HAP-1 (cell line): ENCODE measurements around the gene SLC17A1.

ENCODE experiments used
- DNase-seq, 2 experiments: peaks; one replicate each; pipeline ENCODE4 v3.0.0-alpha.2; 2016 to 2020; ENCODE audit warnings: low spot score in 2 of 2
- H3K27me3 ChIP-seq: fragments of 250-450 bp; sonication (Bioruptor Pico); 2 replicates; pipeline ENCODE4 v1.5.1; 2020; ENCODE audit warnings: low read depth, mild to moderate bottlenecking, moderate library complexity
- H3K36me3 ChIP-seq: fragments of 250-450 bp; sonication (Bioruptor Pico); replicated peaks from 2 replicates; pipeline ENCODE4 v1.5.1; 2020; ENCODE audit warnings: mild to moderate bottlenecking
- H3K4me1 ChIP-seq: fragments of 250-450 bp; sonication (Bioruptor Pico); 2 replicates; pipeline ENCODE4 v1.5.1; 2020; ENCODE audit warnings: mild to moderate bottlenecking
- H3K4me3 ChIP-seq: fragments of 250-450 bp; sonication (Bioruptor Pico); 2 replicates; pipeline ENCODE4 v1.5.1; 2020; ENCODE audit warnings: mild to moderate bottlenecking, moderate library complexity
- H3K9me3 ChIP-seq: fragments of 250-450 bp; sonication (Bioruptor Pico); 2 replicates; pipeline ENCODE4 v1.5.1; 2020; ENCODE audit warnings: mild to moderate bottlenecking, moderate library complexity
- in situ Hi-C: fragments of 300-500 bp; cut with MboI; formaldehyde crosslinking; loops from 3 replicates; pipeline ENCODE4 v1.14.3; 2020; ENCODE audit warnings: low sequenced_read_pairs, inconsistent platforms, mixed read lengths

Gene SLC17A1

DNA sequence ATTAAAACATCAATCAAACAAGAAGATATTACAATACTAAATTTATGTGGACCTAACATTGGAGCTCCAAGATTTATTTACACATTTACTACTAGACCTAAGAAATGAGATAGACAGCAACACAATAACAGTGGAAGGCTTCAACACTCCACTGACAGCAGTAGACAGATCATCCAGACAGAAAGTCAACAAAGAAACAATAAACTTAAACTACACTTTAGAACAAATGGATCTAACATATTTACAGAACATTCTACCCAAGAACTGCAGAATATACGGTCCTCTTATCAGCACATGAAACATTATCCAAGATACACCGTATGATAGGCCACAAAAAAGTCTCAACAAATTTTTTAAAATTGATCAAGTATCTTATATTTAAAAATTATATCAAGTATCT lies 27.0 kb downstream of the SLC17A1 start:
- no peaks in the 10 kb centered on the region for H3K36me3 ChIP-seq
- in situ Hi-C loops, result no loop called here
- no peak overlapping the region for H3K4me3 ChIP-seq

DNA sequence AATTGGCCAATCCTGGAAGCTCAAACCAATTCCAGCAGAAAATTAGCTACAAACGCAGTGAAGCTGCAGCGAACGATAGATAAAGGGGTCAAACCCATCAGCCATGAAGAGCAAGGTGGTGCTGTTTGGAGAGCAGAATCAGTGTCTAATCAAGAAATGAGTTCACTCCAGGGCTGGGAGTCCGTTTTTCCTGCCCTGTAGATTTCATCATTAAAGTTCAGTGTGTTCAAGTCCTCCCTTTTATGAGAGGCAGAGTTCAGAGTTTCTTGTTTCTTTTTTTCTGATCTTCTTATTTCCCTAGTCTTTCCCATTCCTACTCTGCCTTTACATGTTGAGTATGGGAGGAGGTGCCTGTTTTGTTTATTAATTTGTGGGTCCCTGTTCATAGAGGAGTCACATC lies 30.4 kb downstream of the SLC17A1 start:
- Histone ChIP-seq H3K27me3 (no peaks in the 10 kb centered on the region; the same call in 1 of the 2 replicates), H3K9me3 (no peaks in the 10 kb centered on the region), H3K36me3 (no peaks in the 10 kb centered on the region), H3K4me3 (no peak overlapping the region), H3K4me1 (no peaks in the 10 kb centered on the region)
- in situ Hi-C loops, result no loop called here
- no peak for DNase-seq

More for the DNA sequence above, 27.0 kb downstream of the SLC17A1 start:
- DNase-seq, result no peak
- no peaks in the 10 kb centered on the region; the same call in 1 of the 2 replicates for H3K27me3 ChIP-seq
- no peaks in the 10 kb centered on the region for H3K4me1 ChIP-seq
- H3K9me3 ChIP-seq, result no peaks in the 10 kb centered on the region

DNA sequence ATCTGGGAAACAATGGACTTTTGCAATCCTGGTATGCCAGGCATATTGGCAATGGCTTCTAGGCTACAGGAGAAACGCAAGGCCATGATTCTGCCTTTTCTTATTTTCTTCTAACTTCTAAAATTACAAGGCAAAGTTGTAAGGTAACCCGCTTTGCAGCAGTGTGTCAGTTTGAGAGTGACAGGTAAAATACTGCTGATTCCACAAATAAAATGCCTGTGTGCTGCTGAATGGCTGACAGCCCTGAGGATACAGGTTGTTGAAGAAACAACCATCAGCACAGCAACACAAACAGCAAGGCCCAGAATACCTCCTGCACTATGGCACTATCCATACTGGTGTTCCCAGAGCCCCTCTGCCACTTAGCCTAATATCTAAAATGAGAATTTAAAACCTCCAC lies 37.1 kb downstream of the SLC17A1 start:
- no peak for DNase-seq
- in situ Hi-C loops, result no loop called here
- no peaks in the 10 kb centered on the region for H3K4me1 ChIP-seq
- no peaks in the 10 kb centered on the region for H3K9me3 ChIP-seq
- H3K4me3 ChIP-seq, result no peak overlapping the region
- no peaks in the 10 kb centered on the region for H3K36me3 ChIP-seq
- 0 out of 2 replicates have a peak, but pooled peaks cover under 1% of the 10 kb centered on the region for H3K27me3 ChIP-seq

DNA sequence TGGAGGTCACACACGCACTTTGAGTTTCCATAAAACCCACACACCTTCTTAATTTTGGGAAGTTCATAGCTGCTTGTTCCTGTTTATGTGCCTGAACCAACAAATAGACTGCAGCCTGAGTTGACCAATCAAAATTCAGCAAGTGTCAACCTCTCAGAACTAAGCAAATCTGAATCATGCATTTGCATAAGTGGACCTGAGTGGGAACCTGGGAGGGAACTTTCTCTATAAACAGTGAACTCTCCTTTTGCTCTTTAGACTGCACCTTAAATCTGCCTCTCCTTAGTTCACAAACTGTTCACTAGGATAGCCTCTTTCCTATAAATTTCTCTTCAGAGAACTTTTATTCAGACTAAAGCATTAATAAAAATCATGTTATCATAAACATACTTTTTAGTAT lies 37.9 kb downstream of the SLC17A1 start:
- Histone ChIP-seq H3K4me3 (no peak overlapping the region), H3K9me3 (no peaks in the 10 kb centered on the region), H3K36me3 (no peaks in the 10 kb centered on the region), H3K27me3 (0 out of 2 replicates have a peak, but pooled peaks cover 2% of the 10 kb centered on the region), H3K4me1 (no peaks in the 10 kb centered on the region)
- no peak for DNase-seq
- in situ Hi-C loops, result no loop called here

DNA sequence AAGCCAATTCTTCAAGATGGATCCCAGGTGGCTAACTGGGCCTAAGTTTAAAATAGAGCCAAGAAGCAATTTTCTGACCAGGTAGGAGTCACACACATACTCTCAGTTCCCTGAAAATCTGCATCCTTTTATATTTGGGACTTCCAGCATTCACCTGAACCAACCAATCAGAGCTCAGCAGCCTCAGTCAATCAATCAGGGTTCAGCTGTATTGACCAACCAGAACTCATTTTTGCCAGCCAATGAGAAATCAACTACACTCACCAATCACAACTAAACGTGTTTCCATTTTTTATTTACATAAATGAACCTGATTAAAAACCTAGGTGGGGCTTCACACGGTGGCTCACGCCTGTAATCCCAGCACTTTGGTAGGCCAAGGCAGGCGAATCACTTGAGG lies 39.8 kb downstream of the SLC17A1 start:
- in situ Hi-C loops, result no loop called here
- no peak overlapping the region for H3K4me3 ChIP-seq
- 0 out of 2 replicates have a peak, but pooled peaks cover 2% of the 10 kb centered on the region for H3K27me3 ChIP-seq
- DNase-seq, result no peak
- no peaks in the 10 kb centered on the region for H3K36me3 ChIP-seq
- H3K4me1 ChIP-seq, result no peaks in the 10 kb centered on the region
- no peaks in the 10 kb centered on the region for H3K9me3 ChIP-seq

DNA sequence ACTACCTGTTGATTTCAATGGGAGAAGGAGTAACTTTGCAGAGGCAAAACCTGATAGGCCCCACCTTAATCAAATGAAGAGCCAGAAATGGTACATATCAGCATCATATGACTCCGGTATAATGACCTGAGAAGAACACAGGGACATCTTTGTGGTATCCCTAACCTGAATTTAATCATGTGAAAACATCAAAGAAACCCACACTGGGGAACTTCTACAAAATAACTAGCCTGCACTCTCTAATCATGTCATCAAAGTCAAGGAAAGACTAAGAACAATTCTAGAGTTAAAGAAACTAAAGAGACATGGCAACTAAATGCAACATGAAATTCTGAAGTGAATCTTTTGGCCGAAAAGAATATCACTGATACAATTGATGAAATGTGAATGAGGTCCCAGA lies 42.4 kb downstream of the SLC17A1 start:
- Histone ChIP-seq H3K27me3 (0 out of 2 replicates have a peak, but pooled peaks cover 2% of the 10 kb centered on the region), H3K4me3 (no peak overlapping the region), H3K9me3 (no peaks in the 10 kb centered on the region), H3K36me3 (no peaks in the 10 kb centered on the region), H3K4me1 (no peaks in the 10 kb centered on the region)
- no peak for DNase-seq
- in situ Hi-C loops, result no loop called here

DNA sequence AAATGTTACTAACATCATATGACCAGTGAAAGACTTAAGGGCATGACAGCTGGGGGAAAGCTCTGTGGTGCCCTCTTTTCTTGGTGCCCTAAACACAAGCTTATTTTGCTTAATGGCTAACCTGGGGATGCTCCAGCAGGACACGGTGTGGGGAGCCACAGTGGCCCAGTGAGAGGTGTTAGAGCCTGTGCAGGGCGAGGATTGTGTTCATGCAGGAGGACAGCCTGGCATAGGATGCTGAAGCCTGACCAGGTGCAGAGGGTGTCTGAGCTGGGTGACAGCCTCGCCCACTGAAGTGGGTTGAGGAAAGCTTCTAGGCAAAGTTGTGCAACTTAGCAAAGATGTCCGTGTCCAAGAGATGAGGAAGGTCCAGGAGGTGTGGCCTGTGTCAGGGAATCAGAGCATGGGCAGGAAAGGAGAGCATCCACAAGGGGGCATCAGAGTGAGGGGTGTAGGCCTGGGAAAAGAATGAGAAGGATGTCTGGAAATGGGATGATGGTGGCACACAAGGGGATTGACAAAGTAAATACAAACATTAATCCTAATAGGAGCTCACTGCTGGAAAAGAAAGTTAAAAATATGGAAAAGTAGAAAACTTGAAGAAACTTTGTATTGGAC lies 43.4 kb downstream of the SLC17A1 start:
- DNase-seq, result peak; percentile 39 to 78

DNA sequence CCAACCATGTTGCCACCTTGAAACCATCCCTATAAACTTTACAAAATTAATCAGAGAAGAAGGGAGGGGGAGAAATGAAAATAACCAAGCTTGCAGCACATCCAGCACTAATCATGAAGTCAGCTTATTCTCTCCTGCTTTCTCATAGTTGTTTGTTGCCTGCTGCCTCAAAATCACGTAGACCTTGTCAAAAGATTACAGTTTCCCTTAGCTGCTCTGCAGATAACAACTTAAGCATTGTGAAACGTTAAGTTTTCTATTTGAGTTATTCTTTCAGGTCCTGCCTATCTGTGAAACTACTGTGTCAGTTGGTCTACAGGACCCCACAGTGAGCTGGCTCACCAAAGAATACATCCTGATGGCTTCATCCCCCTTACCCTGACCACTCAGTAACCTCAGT lies 44.4 kb downstream of the SLC17A1 start:
- 0 out of 2 replicates have a peak, but pooled peaks cover 2% of the 10 kb centered on the region for H3K27me3 ChIP-seq
- H3K4me3 ChIP-seq, result no peak overlapping the region
- in situ Hi-C loops, result no loop called here
- no peaks in the 10 kb centered on the region for H3K36me3 ChIP-seq
- no peaks in the 10 kb centered on the region for H3K9me3 ChIP-seq
- H3K4me1 ChIP-seq, result no peaks in the 10 kb centered on the region
- DNase-seq, result no peak

More for the DNA sequence above, 43.4 kb downstream of the SLC17A1 start:
- Histone ChIP-seq H3K27me3 (0 out of 2 replicates have a peak, but pooled peaks cover 2% of the 10 kb centered on the region), H3K36me3 (no peaks in the 10 kb centered on the region), H3K9me3 (no peaks in the 10 kb centered on the region), H3K4me1 (no peaks in the 10 kb centered on the region), H3K4me3 (no peak overlapping the region)
- in situ Hi-C loops, result no loop called here

DNA sequence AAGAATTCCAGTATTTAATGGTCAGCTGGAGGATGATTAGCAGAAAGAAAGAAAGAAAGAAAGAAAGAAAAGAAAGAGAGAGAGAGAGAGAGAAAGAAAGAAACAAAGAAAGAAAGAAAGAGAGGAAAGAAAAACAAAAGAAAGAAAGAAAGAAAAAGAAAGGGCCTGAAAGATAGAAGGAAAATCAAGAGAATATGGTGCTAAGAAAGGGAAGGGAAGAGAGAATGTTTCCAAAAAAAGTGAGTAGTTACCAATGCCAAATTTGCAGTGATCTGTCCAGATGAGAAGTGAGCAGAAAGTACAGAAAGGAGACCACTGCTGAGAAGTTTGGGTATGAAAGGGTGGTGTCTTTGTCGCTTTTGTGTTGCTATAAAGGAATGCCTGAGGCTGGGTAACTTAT lies 50.7 kb downstream of the SLC17A1 start:
- Histone ChIP-seq H3K27me3 (no peaks in the 10 kb centered on the region), H3K36me3 (no peaks in the 10 kb centered on the region), H3K9me3 (peaks cover 3% of the 10 kb centered on the region; the same call in 1 of the 2 replicates), H3K4me3 (no peak overlapping the region), H3K4me1 (no peaks in the 10 kb centered on the region)
- in situ Hi-C loops, result no loop called here
- DNase-seq, result no peak

DNA sequence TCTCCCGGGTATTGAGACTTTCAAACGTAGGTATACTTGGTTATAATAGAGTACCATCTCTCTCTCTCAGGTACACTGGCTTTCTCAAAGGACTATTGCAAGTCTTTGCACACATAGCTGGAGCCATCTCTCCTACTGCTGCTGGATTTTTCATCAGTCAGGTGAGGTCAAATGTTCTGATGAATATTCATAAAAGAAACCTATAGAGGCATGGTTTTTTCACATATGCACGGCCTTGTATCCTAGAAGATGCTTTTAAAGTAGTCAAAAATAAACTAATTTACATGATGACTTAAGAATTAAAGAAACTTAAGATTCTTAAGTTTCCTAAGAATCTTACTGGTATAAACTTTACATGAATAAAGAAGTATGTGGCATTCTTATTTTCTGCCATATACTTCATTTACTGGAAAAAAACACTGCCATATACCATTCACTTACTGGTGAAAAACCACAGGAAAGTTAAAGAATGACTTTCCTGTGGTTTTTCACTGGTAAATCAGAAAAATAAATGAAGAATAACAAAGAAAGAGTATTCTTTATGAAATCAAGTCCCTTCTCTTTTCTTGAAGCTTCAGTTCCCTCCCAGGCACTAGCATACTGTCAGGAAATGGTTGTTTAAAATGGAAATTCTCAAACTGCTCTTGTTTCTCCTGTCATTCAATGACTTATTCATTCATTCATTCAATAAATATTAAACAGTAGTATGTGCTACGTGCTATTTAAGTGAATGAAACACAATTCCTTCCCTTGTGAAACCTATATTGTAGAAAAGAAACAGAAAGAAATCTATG lies 53.8 kb downstream of the SLC17A1 start:
- in situ Hi-C loops, result no loop called here
- H3K27me3 ChIP-seq, result no peaks in the 10 kb centered on the region
- no peak for DNase-seq

DNA sequence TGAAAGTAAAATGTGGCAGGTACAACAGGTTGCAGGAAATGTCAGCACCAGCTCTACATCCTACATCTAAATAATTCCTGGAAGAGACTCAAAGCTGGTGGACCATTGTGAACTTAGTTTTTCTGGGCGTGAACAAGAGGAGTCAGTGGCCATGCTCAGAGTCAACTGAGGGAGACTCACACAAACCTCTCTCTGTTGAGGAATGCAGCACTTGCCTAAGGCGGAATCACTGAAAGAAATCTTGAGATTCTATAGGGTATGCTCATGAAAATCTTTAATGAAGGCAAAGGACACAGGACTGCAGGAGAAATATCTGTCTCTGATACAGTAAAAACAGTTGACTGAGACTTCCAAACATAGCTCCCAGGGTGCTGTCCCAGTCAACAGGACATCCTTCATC lies 54.8 kb downstream of the SLC17A1 start:
- H3K9me3 ChIP-seq, result peaks cover 3% of the 10 kb centered on the region; the same call in 1 of the 2 replicates
- no peaks in the 10 kb centered on the region for H3K4me1 ChIP-seq
- no peaks in the 10 kb centered on the region for H3K36me3 ChIP-seq
- H3K27me3 ChIP-seq, result no peaks in the 10 kb centered on the region
- no peak for DNase-seq
- in situ Hi-C loops, result no loop called here
- H3K4me3 ChIP-seq, result no peak overlapping the region

More for the DNA sequence above, 53.8 kb downstream of the SLC17A1 start:
- H3K4me1 ChIP-seq, result no peaks in the 10 kb centered on the region
- H3K36me3 ChIP-seq, result no peaks in the 10 kb centered on the region
- H3K4me3 ChIP-seq, result no peak overlapping the region
- H3K9me3 ChIP-seq, result peaks cover 3% of the 10 kb centered on the region; the same call in 1 of the 2 replicates

DNA sequence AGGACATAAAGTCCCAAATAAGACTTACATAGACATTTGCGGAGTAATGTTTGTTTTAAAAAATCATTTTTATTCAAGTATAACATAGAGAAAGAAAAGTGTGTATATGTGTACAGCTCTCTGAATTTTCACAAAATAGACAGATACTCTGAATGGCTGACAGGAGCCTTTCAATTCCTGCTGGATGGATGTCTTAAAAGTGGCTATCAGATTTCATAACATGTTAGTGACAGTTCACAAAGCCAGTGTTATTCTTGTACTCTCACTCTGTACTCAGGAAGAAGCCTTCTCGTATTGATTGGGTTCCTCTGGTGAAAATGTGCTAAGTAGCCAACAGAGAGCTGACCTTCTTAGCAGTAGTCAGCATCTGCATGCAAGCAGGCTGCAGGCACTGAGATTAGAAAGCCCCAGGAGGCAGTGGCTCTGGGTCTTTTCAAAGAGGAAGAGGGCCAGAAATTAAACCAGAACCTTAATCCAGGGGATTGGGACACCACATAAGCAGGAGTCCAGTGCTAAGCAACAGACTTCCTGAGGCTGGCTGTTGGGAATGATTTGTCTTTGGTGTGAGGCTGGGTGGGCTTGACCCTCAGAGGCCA lies 57.6 kb downstream of the SLC17A1 start:
- DNase-seq, result no peak
- Histone ChIP-seq H3K27me3 (no peaks in the 10 kb centered on the region), H3K9me3 (no peaks in the 10 kb centered on the region), H3K36me3 (no peaks in the 10 kb centered on the region), H3K4me3 (no peak overlapping the region), H3K4me1 (no peaks in the 10 kb centered on the region)
- in situ Hi-C loops, result no loop called here

DNA sequence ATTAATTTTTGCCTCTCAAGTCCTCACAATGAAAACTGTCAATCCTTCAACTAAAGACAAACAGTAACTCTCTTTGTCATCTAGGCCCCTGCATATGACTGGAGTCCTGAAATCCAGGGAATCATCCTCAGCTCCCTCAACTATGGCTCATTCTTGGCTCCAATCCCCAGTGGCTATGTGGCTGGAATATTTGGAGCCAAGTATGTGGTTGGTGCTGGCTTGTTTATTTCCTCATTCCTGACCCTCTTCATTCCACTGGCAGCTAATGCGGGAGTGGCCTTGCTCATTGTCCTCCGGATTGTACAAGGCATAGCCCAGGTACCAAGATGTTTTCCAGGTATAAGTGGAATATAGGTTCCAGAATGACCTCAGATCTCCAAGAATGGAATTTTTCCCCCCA lies 61.9 kb downstream of the SLC17A1 start:
- Histone ChIP-seq H3K4me3 (no peak overlapping the region), H3K27me3 (no peaks in the 10 kb centered on the region), H3K4me1 (no peaks in the 10 kb centered on the region), H3K9me3 (no peaks in the 10 kb centered on the region), H3K36me3 (no peaks in the 10 kb centered on the region)
- DNase-seq, result no peak
- in situ Hi-C loops, result no loop called here

DNA sequence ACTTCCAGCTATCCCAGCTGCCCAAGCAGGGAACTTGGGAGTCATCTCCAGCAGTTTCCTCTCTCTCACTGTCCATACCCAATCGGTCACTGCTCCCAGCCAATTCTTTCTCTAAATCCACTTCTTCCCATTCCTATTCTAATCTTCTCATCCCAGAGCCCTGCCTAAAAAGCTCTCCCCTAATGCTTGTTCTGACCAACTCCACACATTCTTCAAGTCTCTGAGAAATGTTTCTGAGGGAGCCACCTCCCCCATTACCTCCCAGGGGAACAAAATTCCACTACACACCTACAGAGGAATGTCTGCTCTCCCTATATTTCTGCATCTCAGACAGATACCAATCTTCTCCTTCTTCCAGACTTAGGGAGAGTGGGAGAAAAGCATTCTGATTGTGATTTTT lies 63.3 kb downstream of the SLC17A1 start:
- no peaks in the 10 kb centered on the region for H3K4me1 ChIP-seq
- no peaks in the 10 kb centered on the region for H3K36me3 ChIP-seq
- no peaks in the 10 kb centered on the region for H3K9me3 ChIP-seq
- no peak for DNase-seq
- in situ Hi-C loops, result no loop called here
- H3K27me3 ChIP-seq, result no peaks in the 10 kb centered on the region
- H3K4me3 ChIP-seq, result no peak overlapping the region
